ENCODE data around the gene VPS51.

GRCh38 chr11:65067446-65067845, 28.6 kb upstream of the VPS51 start:
- TF ChIP-seq CTCF (IDR thresholded peaks at IDR 0.05): no peak
- TF ChIP-seq FOXP4 (CRISPR knock-in tag; IDR thresholded peaks at IDR 0.05): no peak
- TF ChIP-seq ELF4 (CRISPR knock-in tag; IDR thresholded peaks at IDR 0.05; ENCODE audit: low read depth): no peak
- TF ChIP-seq NR2C2 (CRISPR knock-in tag; IDR thresholded peaks at IDR 0.05): no peak
- no peak for TF ChIP-seq ATF6 (CRISPR knock-in tag; IDR thresholded peaks at IDR 0.05)
- no peak for TF ChIP-seq ZNF317 (CRISPR knock-in tag; IDR thresholded peaks at IDR 0.05; ENCODE audit: borderline replicate concordance, low read depth)
- no peak for TF ChIP-seq TCF7 (CRISPR knock-in tag; IDR thresholded peaks at IDR 0.05; ENCODE audit: low read depth)
